Myocyte (in vitro differentiated cells): Measurements from ENCODE around the gene ATP2B2. TPM values are rescaled to one million over a fixed set of nuclear protein-coding genes. Genes with fewer than 3 reads are reported as not detected.

Experiments used
- DNase-seq: peaks from one replicate; pipeline ENCODE4 v3.0.0-alpha.2; 2012; ENCODE audit warnings: low read depth
- microRNA counts: library from miRNA; unstranded; fragments of <30 nt; microRNA quantifications from one replicate; lab custom pipeline; 2016
- microRNA-seq: library from miRNA; unstranded; fragments of <30 nt; microRNA quantifications from one replicate; pipeline ENCODE4, GENCODE V29; 2016
- total RNA-seq: library from RNA; depleted of rRNA; stranded (reverse); fragments of >200 nt; gene quantifications from 2 replicates; pipeline ENCODE4 v1.2.3, GENCODE V29; 2014

Gene ATP2B2
- total RNA-seq, 1 donor from 2014 or later: 0.24 TPM

GRCh38 chr3:10284496-10284895, 220.9 kb downstream of the ATP2B2 start:
- DNase-seq: no peak

- DNase-seq: no peak
Measured at GRCh38 chr3:10283638-10284037, 221.7 kb downstream of the ATP2B2 start.

GRCh38 chr3:10281951-10282350, 223.4 kb downstream of the ATP2B2 start:
- no peak for DNase-seq

GRCh38 chr3:10280571-10280970, 224.8 kb downstream of the ATP2B2 start:
- no peak for DNase-seq

- no peak for DNase-seq
Measured at GRCh38 chr3:10280177-10280529, 225.2 kb downstream of the ATP2B2 start.

GRCh38 chr3:10279384-10280176, 225.8 kb downstream of the ATP2B2 start:
- DNase-seq: no peak

GRCh38 chr3:10278501-10278900, 226.9 kb downstream of the ATP2B2 start:
- no peak for DNase-seq

GRCh38 chr3:10277115-10277625, 228.2 kb downstream of the ATP2B2 start:
- DNase-seq: no peak

- no peak for DNase-seq
Measured at GRCh38 chr3:10274601-10275000, 230.8 kb downstream of the ATP2B2 start.

MicroRNA genes within 50 kb of the gene (microRNA counts, 767-probe panel; counts per million panel counts)
- microRNA hsa-miR-378b (lab: Ali Mortazavi, UCI): not detected
- not detected for microRNA hsa-miR-885-3p (lab: Ali Mortazavi, UCI)
- microRNA hsa-miR-885-5p (lab: Ali Mortazavi, UCI): not detected

Small RNA genes lying within 50 kb of the gene (microRNA-seq; reads per million reads assigned to microRNA genes)
- not detected for gene MIR378B
- gene MIR885: not detected

Other genes starting within 250 kb of the ATP2B2 start
- not detected in 2 replicates for gene GHRL, start 212.6 kb downstream of the ATP2B2 start, total RNA-seq
- 123 and 192 TPM in 2 replicates for gene SEC13, start 184.5 kb downstream of the ATP2B2 start, total RNA-seq